ENCODE data around the gene FBXO45. TPM values are rescaled to one million over a fixed set of nuclear protein-coding genes. Genes with fewer than 3 reads are reported as not detected.
"Not testable (repeated sequence)": the region's sequence is repeated elsewhere in the genome, so short reads cannot be mapped to it uniquely, and the experiment has no call there.

FBXO45 gene
- polyA plus RNA-seq, 1 experiment: 2.2 TPM

DNA sequence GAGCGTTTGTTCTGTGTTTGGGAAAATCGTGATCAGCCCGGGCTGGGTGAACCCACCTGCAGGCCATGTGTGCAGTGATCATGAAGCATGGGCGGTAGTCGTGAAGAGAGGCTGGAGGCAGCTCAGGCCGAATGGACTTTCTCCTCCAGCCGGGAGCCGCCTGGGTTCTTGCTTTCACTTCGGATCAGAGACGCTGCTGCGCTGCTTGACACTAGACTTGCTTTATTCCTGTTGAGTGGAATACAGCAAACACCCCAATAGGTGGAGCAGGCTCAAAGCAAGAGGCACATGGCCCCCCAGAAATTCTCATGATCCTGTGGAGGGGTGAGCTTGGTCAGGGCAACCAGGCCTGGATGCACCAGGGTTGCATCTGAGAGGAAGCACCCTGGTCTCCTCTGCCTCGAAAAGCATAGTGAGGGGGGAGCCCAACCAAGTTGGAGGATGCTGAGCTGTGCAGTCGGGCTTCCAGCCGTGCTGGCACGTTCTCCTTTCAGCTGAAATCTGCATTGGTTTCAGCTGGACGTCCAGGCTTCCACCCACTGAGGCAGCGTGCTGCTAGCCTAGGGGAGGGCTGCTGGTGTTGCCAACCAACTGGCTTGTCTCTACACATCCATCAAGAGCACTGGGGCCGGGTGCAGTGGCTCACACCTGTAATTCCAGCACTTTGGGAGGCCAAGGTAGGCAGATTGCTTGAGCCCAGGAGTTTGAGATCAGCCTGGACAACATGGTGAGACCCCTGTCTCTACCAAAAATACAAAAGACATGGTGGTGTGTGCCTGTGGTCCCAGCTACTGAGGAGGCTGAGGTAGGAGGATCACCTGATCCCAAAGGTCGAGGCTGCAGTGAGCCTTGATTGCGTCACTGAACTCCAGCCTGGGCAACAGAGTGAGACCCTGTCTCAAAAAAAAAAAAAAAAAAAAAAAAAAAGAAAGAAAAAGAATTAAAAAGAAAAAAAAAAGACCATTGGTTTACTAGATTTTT lies 68.2 kb downstream of the FBXO45 start:
- Histone ChIP-seq H3K36me3 (ENCODE audit: control insufficient read depth, insufficient read depth, low read length) (no peaks in the 10 kb centered on the region), H3K4me3 (ENCODE audit: low read depth, low read length) (no peak overlapping the region), H3K27me3 (ENCODE audit: control insufficient read depth, insufficient read depth, low read length) (peaks cover 6% of the 10 kb centered on the region)
- ChIA-PET CTCF (interaction anchor here (0.5 to 2.2 kb wide), 4 partner anchors 14 to 378 kb away, joined by 3 to 8 read pairs (median 4); no protein-coding TSS in a partner anchor), POLR2A (no interaction called here)
- no peak for DNase-seq (ENCODE audit: low read depth)
- TF ChIP-seq, protein P1, sequence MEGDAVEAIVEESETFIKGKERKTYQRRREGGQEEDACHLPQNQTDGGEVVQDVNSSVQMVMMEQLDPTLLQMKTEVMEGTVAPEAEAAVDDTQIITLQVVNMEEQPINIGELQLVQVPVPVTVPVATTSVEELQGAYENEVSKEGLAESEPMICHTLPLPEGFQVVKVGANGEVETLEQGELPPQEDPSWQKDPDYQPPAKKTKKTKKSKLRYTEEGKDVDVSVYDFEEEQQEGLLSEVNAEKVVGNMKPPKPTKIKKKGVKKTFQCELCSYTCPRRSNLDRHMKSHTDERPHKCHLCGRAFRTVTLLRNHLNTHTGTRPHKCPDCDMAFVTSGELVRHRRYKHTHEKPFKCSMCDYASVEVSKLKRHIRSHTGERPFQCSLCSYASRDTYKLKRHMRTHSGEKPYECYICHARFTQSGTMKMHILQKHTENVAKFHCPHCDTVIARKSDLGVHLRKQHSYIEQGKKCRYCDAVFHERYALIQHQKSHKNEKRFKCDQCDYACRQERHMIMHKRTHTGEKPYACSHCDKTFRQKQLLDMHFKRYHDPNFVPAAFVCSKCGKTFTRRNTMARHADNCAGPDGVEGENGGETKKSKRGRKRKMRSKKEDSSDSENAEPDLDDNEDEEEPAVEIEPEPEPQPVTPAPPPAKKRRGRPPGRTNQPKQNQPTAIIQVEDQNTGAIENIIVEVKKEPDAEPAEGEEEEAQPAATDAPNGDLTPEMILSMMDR (IDR thresholded peaks at IDR 0.05; ENCODE audit: insufficient read depth, low read depth, low read length): peak; percentile 28; the same call in 1 of the 2 replicates

DNA sequence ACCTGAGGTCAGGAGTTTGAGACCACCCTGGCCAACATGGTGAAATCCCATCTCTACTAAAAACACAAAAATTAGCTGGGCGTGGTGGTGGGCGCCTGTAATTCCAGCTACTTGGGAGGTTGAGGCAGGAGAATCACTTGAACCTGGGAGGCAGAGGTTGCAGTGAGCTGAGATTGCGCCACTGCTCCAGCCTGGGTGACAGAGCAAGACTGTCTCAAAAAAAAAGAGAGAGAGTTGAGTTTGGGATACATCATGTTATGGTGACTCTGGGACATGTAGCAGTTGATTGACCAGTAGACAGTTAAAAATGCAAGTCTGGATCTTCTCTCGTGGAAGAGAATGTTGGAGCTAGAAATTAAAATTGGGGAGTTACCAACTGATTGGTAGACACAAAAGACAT lies 69.5 kb downstream of the FBXO45 start:
- DNase-seq (ENCODE audit: low read depth); H3K36me3 ChIP-seq (ENCODE audit: control insufficient read depth, insufficient read depth, low read length); H3K27me3 ChIP-seq (ENCODE audit: control insufficient read depth, insufficient read depth, low read length); POLR2A ChIA-PET; H3K4me3 ChIP-seq (ENCODE audit: low read depth, low read length): not testable (repeated sequence)
- CTCF ChIA-PET: interaction anchor here (0.7 to 2.2 kb wide), 3 partner anchors 13 to 47 kb away, joined by 3 to 8 read pairs (median 3); no protein-coding TSS in a partner anchor

Small RNA genes within 50 kb of the gene (small RNA-seq; reads per million reads assigned to genes)
- not detected for gene RPS29P3 (ENCODE audit: insufficient read length, low read depth, low replicate concordance)

Other genes starting within 250 kb of the FBXO45 start
- not detected in 2 replicates for gene TM4SF19, start 230.3 kb upstream of the FBXO45 start, polyA plus RNA-seq (2011; rRNA removed)
- 11.3 and 17.9 TPM in 2 replicates for gene UBXN7, start 136.2 kb upstream of the FBXO45 start, polyA plus RNA-seq (2011; rRNA removed)
- 2.4 and 3.3 TPM in 2 replicates for gene RNF168, start 64.9 kb upstream of the FBXO45 start, polyA plus RNA-seq (2011; rRNA removed)
- gene SMCO1, start 53.3 kb upstream of the FBXO45 start, polyA plus RNA-seq (2011; rRNA removed): not detected in 2 replicates
- 4.2 and 7.3 TPM in 2 replicates for gene WDR53, start 106 bp upstream of the FBXO45 start, polyA plus RNA-seq (2011; rRNA removed)
- 0.06 and 0.07 TPM in 2 replicates for gene NRROS, start 71.0 kb downstream of the FBXO45 start, polyA plus RNA-seq (2011; rRNA removed)
- 1.9 and 2.4 TPM in 2 replicates for gene CEP19, start 143.6 kb downstream of the FBXO45 start, polyA plus RNA-seq (2011; rRNA removed)
- 7.8 and 18.5 TPM in 2 replicates for gene PIGX, start 143.7 kb downstream of the FBXO45 start, polyA plus RNA-seq (2011; rRNA removed)
- 31.7 and 48.0 TPM in 2 replicates for gene PAK2, start 171.2 kb downstream of the FBXO45 start, polyA plus RNA-seq (2011; rRNA removed)